HepG2 (cell line): ENCODE data around the gene THOC7. TPM values are rescaled to one million over a fixed set of nuclear protein-coding genes. Genes with fewer than 3 reads are reported as not detected.

Experiments
- ARID4A ChIP-seq: sonication (generic); formaldehyde crosslinking; IDR thresholded peaks from 2 replicates; pipeline ENCODE4 v1.5.0; 2020; ENCODE audit warnings: mild to moderate bottlenecking, missing genetic modification reagents, borderline replicate concordance
- ATM ChIP-seq: fragments of 450-650 bp; IDR thresholded peaks from 2 replicates; pipeline ENCODE4 v1.7.1; 2017; ENCODE audit warnings: mild to moderate bottlenecking, borderline replicate concordance
- GMEB1 ChIP-seq: sonication (generic); formaldehyde crosslinking; IDR thresholded peaks from 2 replicates; pipeline ENCODE4 v1.5.1; 2020; ENCODE audit warnings: missing genetic modification reagents, mild to moderate bottlenecking, borderline replicate concordance
- MEIS2 ChIP-seq: sonication (generic); formaldehyde crosslinking; IDR thresholded peaks from 2 replicates; pipeline ENCODE4 v1.9.0; 2021; ENCODE audit warnings: mild to moderate bottlenecking, missing genetic modification reagents
- MIER3 ChIP-seq: IDR thresholded peaks from 2 replicates; pipeline ENCODE4 v1.6.1; 2016; ENCODE audit warnings: missing compliant biosample characterization, borderline replicate concordance
- NONO ChIP-seq, 2 experiments: fragments of 450-650 bp in 1 of 2; sonication (generic) in 1 of 2; formaldehyde crosslinking in 1 of 2; IDR thresholded peaks in 1 of 2; conservative IDR thresholded peaks in 1 of 2; 2 replicates each; pipeline versions ENCODE4 v1.6.1 to v1.8.0; 2017 to 2022; ENCODE audit warnings: mild to moderate bottlenecking in 1 of 2, missing genetic modification reagents in 1 of 2, moderate library complexity in 1 of 2
- RAD51 ChIP-seq: fragments of 450-650 bp; IDR thresholded peaks from 2 replicates; pipeline ENCODE4 v1.6.1; 2016; ENCODE audit warnings: borderline replicate concordance
- SOX13 ChIP-seq, 3 experiments: fragments of 450-650 bp in 1 of 3; sonication (generic) in 1 of 3; formaldehyde crosslinking in 1 of 3; IDR thresholded peaks in 2 of 3; conservative IDR thresholded peaks in 1 of 3; 2 replicates each; pipeline versions ENCODE4 v1.5.0 to v1.6.1; 2016 to 2020; ENCODE audit warnings: antibody characterized with exemption in 1 of 3, mild to moderate bottlenecking in 1 of 3, missing compliant biosample characterization in 1 of 3, missing genetic modification reagents in 1 of 3, moderate library complexity in 1 of 3
- THAP11 ChIP-seq: IDR thresholded peaks from 2 replicates; pipeline ENCODE4 v1.6.1; 2016; ENCODE audit warnings: missing biosample characterization, missing genetic modification reagents
- TRIM22 ChIP-seq: fragments of 450-650 bp; IDR thresholded peaks from 2 replicates; pipeline ENCODE4 v1.6.1; 2017
- ZNF317 ChIP-seq: sonication (generic); formaldehyde crosslinking; IDR thresholded peaks from 2 replicates; pipeline ENCODE4 v1.5.0; 2020; ENCODE audit warnings: mild to moderate bottlenecking, missing genetic modification reagents
- ZNF383 ChIP-seq: sonication (generic); formaldehyde crosslinking; IDR thresholded peaks from 2 replicates; pipeline ENCODE4 v1.4.0; 2020; ENCODE audit warnings: missing genetic modification reagents, mild to moderate bottlenecking, borderline replicate concordance
- ZNF589 ChIP-seq: sonication (generic); formaldehyde crosslinking; conservative IDR thresholded peaks from 2 replicates; pipeline ENCODE4 v1.8.0; 2022; ENCODE audit warnings: mild to moderate bottlenecking, moderate library complexity, missing genetic modification reagents
- ZNF619 ChIP-seq: sonication (generic); formaldehyde crosslinking; IDR thresholded peaks from 2 replicates; pipeline ENCODE4 v1.4.0; 2020; ENCODE audit warnings: mild to moderate bottlenecking, missing genetic modification reagents
- ZNF766 ChIP-seq: sonication (generic); formaldehyde crosslinking; IDR thresholded peaks from 2 replicates; pipeline ENCODE4 v1.5.0; 2020; ENCODE audit warnings: missing genetic modification reagents, borderline replicate concordance
- polyA plus RNA-seq, 8 experiments: library from polyadenylated mRNA; depleted of rRNA in 3 of 8; stranded (reverse) in 7 of 8; unstranded in 1 of 8; fragments of >200 nt; fragmentation: Illumina TruSeq in 4 of 8; extraction: Trizol in 4 of 8; gene quantifications; 2 replicates each; pipeline versions ENCODE4 v1.2.1 to v1.2.3, GENCODE V29; 2011 to 2016; ENCODE audit warnings: low read depth in 4 of 8, missing spikeins in 1 of 8, mixed read lengths in 1 of 8; ENCODE audit not compliant: insufficient read depth in 1 of 8
- total RNA-seq, 5 experiments: library from RNA; depleted of rRNA; stranded (reverse); fragments of >200 nt; fragmentation: Illumina TruSeq; extraction: Trizol; gene quantifications; 2 replicates each; pipeline ENCODE4 v1.2.3, GENCODE V29; 2016; ENCODE audit warnings: low read depth in 1 of 5
- TF ChIP-seq, protein P1 (sequence below): sonication (generic); formaldehyde crosslinking; IDR thresholded peaks from 2 replicates; pipeline ENCODE4 v1.4.0; 2020; ENCODE audit warnings: missing genetic modification reagents
- TF ChIP-seq, protein P2 (sequence below): sonication (generic); formaldehyde crosslinking; IDR thresholded peaks from 2 replicates; pipeline ENCODE4 v1.9.0; 2022; ENCODE audit warnings: missing genetic modification reagents, mild to moderate bottlenecking, borderline replicate concordance

Gene THOC7
- total and polyA plus RNA-seq, 2 of the 13 experiments (the other 11 are each of a cell fraction or from before 2014, with no cell fraction given) = 32.8 to 63.5 TPM

- TF ChIP-seq SOX13 (IDR thresholded peaks at IDR 0.05) (no peak), SOX13 (CRISPR knock-in tag; conservative IDR thresholded peaks at IDR 0.05 in 1 of 2, IDR thresholded peaks at IDR 0.05 in 1 of 2) (peak in 1 of 2 experiments; percentile 25; a peak in 1 of 4 replicates), MIER3 (CRISPR knock-in tag) (no peak), ZNF766 (CRISPR knock-in tag) (no peak), ZNF383 (0 out of 2 replicates have a peak, but pooled peaks have one; percentile 37), MEIS2 (CRISPR knock-in tag) (peak; percentile 37; the same call in 1 of the 2 replicates), ZNF317 (CRISPR knock-in tag) (peak; percentile 43; the same call in 1 of the 2 replicates), TRIM22 (no peak), ZNF589 (CRISPR knock-in tag) (no peak), THAP11 (CRISPR knock-in tag) (peak; percentile 31), ZNF619 (no peak), ARID4A (CRISPR knock-in tag) (peak; percentile 78; the same call in 1 of the 2 replicates), ATM (no peak), NONO (IDR thresholded peaks at IDR 0.05) (no peak), NONO (CRISPR knock-in tag; conservative IDR thresholded peaks at IDR 0.05) (peak; percentile 38; the same call in 1 of the 2 replicates), RAD51 (no peak), GMEB1 (CRISPR knock-in tag) (no peak; the same call in none of the 2 replicates)
- TF ChIP-seq, protein P1, sequence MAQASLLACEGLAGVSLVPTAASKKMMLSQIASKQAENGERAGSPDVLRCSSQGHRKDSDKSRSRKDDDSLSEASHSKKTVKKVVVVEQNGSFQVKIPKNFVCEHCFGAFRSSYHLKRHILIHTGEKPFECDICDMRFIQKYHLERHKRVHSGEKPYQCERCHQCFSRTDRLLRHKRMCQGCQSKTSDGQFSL (CRISPR knock-in tag) = no peak
- TF ChIP-seq, protein P2, sequence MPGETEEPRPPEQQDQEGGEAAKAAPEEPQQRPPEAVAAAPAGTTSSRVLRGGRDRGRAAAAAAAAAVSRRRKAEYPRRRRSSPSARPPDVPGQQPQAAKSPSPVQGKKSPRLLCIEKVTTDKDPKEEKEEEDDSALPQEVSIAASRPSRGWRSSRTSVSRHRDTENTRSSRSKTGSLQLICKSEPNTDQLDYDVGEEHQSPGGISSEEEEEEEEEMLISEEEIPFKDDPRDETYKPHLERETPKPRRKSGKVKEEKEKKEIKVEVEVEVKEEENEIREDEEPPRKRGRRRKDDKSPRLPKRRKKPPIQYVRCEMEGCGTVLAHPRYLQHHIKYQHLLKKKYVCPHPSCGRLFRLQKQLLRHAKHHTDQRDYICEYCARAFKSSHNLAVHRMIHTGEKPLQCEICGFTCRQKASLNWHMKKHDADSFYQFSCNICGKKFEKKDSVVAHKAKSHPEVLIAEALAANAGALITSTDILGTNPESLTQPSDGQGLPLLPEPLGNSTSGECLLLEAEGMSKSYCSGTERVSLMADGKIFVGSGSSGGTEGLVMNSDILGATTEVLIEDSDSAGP (CRISPR knock-in tag) = peak; percentile 92
Measured at GRCh38 chr3:63911873-63912767, 48.5 kb upstream of the THOC7 start, which contains the start of gene SCAANT1 (continued).
